UCSD-AML1 (cell line): ENCODE data around the gene GPR180.

Experiments
- DNase-seq: peaks from one replicate; lab custom pipeline; 2025; ENCODE audit not compliant: unreplicated experiment; lab: John Stamatoyannopoulos, UW

The GPR180 gene

DNA sequence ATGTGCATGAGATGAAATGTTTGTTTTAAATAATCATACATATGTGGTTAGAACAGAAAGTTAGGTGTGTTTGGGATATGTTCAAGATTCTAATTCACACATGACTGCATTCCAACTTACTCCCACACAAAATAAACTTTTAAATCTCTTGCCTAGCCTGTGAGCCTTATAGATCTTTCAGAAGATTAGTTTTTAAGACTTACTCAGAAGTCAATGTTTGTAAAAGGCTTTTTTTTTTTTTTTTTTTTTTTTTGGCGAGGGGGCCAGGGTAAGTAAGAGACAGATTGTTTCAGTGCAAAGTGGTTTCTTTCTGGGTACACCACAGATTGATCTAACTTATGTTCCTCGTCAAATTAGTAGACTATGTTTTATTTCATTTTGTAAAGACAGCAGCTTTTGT, 39.1 kb downstream of the GPR180 start:
- no peak for DNase-seq

DNA sequence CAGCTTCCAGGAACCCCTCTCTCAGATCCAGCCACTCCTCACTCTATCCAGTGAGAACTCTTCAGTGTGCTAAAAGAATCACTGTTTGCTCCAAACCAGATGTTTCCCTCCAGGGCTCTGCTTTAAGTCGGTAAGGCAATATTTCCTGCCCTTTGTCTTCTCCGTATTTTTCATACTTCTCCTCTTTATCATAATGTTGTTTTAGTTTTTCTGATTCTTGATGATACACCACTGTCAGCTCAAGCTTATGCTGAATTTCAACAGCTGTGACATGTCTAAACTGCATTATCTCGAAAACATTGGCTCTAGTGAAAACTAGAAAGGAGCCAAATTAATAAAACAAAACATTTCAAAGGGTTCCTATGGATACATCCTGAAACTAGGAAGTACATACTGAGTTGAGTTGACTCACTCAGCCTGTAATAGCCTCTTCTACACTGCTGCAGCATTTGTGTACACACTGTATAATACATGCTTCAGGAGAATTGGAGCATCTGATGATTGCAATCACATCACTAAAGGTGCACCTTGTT, 39.8 kb downstream of the GPR180 start:
- DNase-seq: no peak

GRCh38 chr13:94646904-94647303, 45.2 kb downstream of the GPR180 start:
- DNase-seq: no peak

- DNase-seq: no peak
Observed at GRCh38 chr13:94656176-94656575, 54.5 kb downstream of the GPR180 start.

GRCh38 chr13:94656766-94657165, 55.1 kb downstream of the GPR180 start:
- no peak for DNase-seq

DNA sequence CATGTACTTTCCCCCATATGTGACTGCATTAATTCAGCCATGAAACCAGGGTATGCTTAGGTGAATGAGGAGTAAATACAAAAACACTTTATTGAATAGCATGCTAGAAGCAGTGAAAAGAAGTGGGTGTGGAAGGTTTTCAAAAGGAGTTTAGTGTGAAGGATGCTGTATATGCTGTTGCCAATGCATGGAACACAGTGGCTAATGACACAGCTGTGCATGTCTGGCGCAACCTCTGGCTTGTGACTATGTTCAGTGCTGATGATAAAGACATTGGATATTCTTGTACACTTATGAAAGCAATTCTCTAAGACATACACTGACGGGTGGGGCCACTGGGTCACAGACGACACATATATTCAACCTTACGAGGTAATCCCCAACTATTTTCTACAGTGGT, 55.5 kb downstream of the GPR180 start:
- DNase-seq: no peak

- DNase-seq: no peak
Observed at GRCh38 chr13:94658926-94659597, 57.4 kb downstream of the GPR180 start.

- no peak for DNase-seq
Observed at GRCh38 chr13:94659598-94659946, 57.9 kb downstream of the GPR180 start.

DNA sequence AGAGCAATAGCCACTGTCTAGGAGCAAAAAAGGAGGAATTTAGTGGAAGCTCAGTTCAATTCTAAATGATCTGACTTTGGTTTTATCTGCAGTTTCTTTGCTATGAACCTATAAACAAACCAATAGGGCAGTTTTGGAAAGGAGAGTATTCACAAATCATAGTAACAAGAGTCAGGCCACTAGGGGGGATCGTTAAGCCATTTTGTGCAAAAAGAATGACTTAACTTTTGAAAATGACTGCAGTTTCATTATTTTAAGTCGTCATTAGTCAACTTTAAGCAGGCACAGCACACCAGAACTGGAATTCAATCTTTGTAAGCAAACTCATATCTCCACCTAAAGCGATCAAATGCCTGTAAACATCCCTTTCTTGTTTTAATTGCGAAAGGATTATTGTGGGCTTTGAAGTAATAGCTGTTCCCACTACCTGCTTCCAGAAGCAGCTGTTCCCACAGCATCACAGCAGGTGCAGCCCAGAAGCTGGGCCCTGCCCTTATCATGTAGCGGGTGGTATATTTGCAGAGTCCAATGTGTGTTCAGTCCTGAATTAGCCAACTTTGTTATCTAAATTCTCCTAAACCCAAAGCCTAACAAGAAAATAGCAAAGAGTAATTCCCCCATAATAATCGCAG, 59.2 kb downstream of the GPR180 start:
- DNase-seq: no peak

DNA sequence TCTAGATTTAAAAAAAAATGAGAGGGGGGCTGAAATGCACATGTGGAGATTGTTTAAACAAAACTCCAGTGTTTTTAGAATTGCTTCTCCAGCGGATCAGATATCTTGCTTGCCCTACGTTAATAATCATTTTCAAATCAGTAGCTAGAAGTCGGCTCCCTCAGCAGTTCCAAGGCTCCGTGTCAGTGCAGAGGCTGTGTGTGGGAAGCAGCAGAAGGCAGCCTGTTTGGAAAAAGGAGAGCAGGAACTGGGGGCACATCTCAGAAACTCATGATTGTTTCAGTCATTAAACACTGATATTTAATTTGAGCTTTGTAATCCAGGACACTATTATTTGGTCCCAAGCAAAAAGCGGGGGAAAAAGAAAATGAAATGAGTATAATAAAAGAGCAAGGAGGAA, 59.7 kb downstream of the GPR180 start:
- DNase-seq: no peak

DNA sequence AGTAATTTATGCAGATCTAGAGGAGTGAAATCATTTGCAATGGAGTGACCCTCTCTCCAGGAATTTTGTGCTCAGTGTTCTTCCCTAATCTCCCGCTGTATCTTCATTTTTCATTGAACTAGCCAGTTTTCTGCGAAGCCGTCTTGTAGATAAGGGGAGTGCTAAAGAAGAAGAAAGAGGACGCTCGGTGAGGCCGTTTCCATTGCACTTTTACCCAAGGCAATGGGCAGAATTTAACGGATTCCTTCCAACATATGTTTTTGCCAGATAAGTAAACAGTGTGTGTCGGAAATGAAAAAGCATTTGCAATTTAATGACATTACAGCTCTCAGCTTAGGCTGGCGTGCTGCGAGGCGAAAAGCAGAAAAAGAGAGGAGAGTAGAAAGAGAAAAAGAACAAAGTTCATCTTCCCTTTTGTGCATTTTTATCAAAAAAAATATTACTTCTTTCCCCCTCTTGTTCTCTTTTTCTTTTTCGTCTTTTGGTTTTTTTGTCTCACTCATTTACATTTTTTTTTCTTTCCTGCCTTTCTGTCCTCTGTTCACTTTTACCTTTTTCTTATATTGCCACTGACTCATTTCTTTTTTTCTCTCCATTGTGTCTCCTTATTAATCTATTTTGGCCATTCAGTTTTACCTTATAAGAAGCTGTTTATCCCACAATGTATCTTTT, 60.8 kb downstream of the GPR180 start:
- no peak for DNase-seq

- no peak for DNase-seq
Observed at GRCh38 chr13:94664889-94665288, 63.2 kb downstream of the GPR180 start.

- no peak for DNase-seq
Observed at GRCh38 chr13:94666065-94666464, 64.4 kb downstream of the GPR180 start.

DNA sequence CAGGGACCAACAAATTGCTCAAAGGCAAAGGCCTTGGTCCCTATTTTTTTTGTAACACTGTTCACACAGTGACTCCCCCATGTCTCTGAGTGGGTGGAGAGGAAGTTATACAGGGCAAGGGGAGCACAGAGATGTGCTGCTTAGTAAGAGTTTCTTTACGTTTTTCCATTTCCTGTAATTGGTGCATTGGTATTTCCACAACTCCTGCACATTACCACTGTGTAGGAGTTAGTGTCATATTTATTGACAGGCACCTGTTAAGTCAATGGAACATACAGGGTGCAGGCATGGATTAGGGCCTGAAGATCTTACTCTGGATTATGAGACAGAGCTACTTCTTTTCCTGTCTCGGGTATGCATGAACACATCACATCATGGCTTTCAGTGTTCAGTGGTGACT, 65.5 kb downstream of the GPR180 start:
- no peak for DNase-seq

GRCh38 chr13:94672400-94672799, 70.7 kb downstream of the GPR180 start:
- no peak for DNase-seq

DNA sequence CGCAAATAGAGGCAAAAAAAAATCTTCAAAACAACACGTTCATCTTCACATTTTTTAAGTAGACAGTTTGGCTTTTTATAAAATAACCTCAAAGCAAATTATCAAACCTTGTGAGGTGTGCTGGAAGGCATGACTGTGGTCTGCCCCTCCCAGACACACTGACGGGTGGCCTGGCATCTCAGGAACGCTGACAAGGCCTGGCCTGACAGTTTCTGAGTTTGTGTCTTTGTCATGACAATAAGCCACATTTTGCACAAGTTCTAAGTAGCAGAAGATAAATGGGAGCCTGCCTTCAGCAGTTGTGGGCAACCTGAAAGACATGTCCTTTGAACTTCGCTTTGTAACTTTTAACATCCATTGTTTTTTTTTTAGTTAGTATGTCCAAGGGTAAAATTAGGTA, 72.2 kb downstream of the GPR180 start:
- DNase-seq: no peak

GRCh38 chr13:94674609-94675348, 73.1 kb downstream of the GPR180 start:
- peak; percentile 16 for DNase-seq

DNA sequence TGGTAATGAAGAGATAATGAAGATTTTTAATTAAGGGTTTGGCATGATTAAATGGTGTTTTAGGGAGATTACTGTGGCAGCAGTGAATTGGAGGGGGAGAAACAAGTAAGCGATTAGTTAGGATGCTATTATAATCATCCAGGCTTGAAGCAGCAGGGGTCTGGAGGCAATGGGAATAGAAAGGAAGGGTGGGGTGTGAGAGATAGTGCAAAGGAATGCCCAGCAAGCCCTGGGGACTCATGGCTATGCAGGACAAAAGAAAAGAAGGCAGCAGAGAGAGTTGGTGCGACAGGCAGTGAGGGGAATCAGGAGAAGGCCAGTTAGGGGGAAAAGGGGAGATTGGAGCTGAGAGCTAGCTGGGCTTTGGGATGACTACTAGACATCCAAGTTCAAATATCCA, 76.1 kb downstream of the GPR180 start:
- no peak for DNase-seq

GRCh38 chr13:94678845-94679244, 77.2 kb downstream of the GPR180 start:
- DNase-seq: no peak

GRCh38 chr13:94679614-94680013, 78.0 kb downstream of the GPR180 start:
- DNase-seq: no peak

GRCh38 chr13:94682229-94682628, 80.6 kb downstream of the GPR180 start:
- no peak for DNase-seq

- no peak for DNase-seq
Observed at GRCh38 chr13:94683409-94683808, 81.8 kb downstream of the GPR180 start.
